SU-DHL-6 (cell line): ENCODE measurements around the gene DPF1.

Source experiments
- EZH2phosphoT487 ChIP-seq: fragments of 200-600 bp; sonication (generic), shearing (Covaris generic); conservative IDR thresholded peaks from 2 replicates; pipeline ENCODE4 v1.6.1; 2018; ENCODE audit warnings: mild to moderate bottlenecking, antibody characterized with exemption, low read length, moderate library complexity, mixed read lengths
- TF ChIP-seq, protein P1 (sequence below): fragments of 200-600 bp; sonication (generic); IDR thresholded peaks from one replicate; pipeline ENCODE4 v1.5.1; 2017; ENCODE audit warnings: antibody characterized with exemption, mild to moderate bottlenecking, low read length, moderate library complexity; ENCODE audit not compliant: insufficient read depth, poor library complexity, severe bottlenecking

- TF ChIP-seq, protein P1, sequence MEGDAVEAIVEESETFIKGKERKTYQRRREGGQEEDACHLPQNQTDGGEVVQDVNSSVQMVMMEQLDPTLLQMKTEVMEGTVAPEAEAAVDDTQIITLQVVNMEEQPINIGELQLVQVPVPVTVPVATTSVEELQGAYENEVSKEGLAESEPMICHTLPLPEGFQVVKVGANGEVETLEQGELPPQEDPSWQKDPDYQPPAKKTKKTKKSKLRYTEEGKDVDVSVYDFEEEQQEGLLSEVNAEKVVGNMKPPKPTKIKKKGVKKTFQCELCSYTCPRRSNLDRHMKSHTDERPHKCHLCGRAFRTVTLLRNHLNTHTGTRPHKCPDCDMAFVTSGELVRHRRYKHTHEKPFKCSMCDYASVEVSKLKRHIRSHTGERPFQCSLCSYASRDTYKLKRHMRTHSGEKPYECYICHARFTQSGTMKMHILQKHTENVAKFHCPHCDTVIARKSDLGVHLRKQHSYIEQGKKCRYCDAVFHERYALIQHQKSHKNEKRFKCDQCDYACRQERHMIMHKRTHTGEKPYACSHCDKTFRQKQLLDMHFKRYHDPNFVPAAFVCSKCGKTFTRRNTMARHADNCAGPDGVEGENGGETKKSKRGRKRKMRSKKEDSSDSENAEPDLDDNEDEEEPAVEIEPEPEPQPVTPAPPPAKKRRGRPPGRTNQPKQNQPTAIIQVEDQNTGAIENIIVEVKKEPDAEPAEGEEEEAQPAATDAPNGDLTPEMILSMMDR, result no peak
- no peak for TF ChIP-seq EZH2phosphoT487
Measured at GRCh38 chr19:38239816-38240215, 15.8 kb upstream of the DPF1 start.
